D721Med (cell line): ENCODE data around the gene DISP3.

Source experiments
- DNase-seq: peaks from one replicate; pipeline ENCODE4 v3.0.0; 2011; ENCODE audit warnings: low spot score; ENCODE audit not compliant: insufficient read length
- FAIRE-seq: peaks from 2 replicates; lab custom pipeline; 2011; peaks lifted over from hg19 to GRCh38; lab: Jason Lieb, UNC
- TF ChIP-seq, protein P1 (sequence below): IDR thresholded peaks from 2 replicates; pipeline ENCODE4 v1.5.1; 2012; ENCODE audit warnings: mild to moderate bottlenecking, control low read depth; ENCODE audit not compliant: insufficient read depth; ENCODE audit errors: missing control alignments

Gene DISP3

DNA sequence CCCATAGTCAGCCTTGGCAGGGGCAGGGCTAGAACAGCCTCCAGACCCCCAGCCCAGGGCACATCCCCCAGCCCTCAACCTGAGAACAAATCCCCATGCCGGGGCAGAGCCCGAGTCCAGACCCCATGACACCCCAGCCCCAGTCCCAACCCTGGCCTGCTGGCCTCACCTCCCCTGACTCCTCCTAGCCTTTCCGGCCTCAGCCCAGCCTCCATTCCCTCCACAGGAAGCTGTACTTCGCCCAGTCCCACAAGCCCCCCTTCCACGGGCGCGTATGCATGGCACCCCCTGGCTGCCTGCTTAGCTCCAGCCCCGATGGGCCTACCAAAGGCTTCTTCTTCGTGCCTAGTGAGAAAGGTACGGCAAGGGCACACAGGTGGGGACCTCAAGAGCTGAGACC lies 50.4 kb downstream of the DISP3 start:
- FAIRE-seq, result no peak
- TF ChIP-seq, protein P1, sequence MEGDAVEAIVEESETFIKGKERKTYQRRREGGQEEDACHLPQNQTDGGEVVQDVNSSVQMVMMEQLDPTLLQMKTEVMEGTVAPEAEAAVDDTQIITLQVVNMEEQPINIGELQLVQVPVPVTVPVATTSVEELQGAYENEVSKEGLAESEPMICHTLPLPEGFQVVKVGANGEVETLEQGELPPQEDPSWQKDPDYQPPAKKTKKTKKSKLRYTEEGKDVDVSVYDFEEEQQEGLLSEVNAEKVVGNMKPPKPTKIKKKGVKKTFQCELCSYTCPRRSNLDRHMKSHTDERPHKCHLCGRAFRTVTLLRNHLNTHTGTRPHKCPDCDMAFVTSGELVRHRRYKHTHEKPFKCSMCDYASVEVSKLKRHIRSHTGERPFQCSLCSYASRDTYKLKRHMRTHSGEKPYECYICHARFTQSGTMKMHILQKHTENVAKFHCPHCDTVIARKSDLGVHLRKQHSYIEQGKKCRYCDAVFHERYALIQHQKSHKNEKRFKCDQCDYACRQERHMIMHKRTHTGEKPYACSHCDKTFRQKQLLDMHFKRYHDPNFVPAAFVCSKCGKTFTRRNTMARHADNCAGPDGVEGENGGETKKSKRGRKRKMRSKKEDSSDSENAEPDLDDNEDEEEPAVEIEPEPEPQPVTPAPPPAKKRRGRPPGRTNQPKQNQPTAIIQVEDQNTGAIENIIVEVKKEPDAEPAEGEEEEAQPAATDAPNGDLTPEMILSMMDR, result no peak
- DNase-seq, result no peak

DNA sequence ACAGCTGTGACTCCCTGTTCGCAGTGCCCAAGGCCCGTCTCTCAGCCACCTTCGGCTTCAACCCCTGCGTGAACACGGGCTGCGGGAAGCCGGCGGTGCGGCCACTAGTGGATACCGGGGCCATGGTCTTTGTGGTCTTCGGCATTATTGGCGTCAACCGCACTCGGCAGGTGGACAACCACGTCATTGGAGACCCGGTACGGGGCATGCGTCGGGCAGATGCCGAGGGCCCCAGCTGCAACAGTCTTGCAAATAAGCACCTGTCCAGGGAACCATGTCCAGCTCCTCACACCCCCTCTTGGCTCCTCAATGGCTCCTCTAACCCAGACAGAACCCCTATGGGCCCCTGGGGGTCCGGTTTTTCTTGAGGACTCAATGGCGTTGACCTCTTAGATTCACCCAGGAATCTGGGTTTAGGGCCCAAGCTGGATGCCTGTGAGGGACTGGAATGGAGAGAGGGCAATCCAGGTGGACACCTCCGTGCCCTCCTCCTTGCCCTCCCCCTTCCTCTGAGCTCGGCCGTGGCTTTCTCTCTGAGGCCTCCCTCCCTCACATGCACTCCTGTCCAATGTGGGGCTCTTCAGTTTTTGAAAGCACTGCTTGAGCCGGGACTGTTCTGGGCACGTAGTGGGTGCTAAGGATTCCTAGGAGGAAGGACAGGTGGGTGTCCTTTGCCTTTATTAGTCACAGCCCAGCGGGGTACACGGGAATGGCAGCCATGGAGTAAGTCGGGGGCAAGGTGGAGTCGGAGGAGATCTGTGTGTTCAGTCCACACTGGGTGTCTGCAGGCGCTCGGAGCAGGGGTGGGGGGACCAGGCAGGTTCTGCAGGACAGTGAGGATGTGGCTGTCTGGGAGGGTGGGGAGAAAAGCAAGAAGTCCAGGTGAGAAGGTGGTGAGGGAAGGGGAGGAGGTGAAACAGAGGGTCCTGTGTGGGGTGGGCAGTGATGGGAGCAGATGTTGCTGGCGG lies 51.1 kb downstream of the DISP3 start:
- TF ChIP-seq, protein P1, result no peak
- FAIRE-seq, result no peak
- no peak for DNase-seq

DNA sequence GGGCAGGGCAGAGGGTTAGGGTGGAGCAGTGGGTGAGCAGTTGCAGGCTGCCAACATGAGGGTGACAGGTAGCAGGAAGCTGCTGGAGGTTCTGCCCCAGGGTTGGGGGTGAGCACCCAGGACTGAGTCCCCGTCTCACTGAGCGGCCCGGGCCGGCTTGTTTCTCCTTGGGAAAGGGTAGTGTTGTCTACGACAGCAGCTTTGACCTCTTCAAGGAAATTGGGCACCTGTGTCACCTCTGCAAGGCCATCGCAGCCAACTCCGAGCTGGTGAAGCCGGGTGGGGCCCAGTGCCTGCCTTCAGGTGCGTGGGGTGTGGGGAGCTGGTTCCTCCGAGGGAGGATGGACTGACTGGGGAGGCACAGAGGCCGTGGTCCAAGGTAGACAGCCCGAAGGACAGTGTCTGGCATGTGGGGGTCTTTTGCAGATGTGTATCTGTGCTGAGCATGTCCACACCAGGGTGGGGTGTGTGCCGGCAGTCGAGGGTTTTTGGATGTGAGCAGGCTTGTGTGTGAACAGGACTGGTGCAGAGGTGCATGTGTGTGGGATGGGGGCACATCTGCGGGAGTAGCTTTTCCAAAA lies 51.9 kb downstream of the DISP3 start:
- no peak for FAIRE-seq
- TF ChIP-seq, protein P1, result no peak
- DNase-seq, result no peak

DNA sequence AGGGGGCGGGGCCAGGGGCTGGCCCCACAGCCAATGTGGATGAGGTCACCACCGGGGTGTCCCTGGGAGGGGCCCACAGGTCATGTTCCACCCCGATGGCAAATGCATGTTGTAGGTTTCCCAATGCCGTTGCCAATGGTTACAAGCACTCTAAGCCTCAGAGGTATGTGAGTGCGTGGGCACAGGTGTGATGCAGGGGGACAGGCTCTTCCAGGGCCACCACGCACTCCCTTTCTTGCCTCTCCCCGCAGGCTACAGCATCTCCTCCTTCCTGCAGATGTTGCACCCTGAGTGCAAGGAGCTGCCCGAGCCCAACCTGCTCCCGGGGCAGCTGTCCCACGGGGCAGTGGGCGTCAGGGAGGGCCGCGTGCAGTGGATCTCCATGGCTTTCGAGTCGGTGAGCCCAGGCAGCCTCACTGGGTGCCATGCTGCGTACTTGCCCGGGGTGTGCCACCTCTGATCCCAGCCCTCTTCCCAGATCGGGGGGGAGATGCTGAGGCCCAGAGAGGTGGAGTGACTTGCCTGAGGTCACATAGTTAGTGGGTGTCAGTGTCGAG lies 52.4 kb downstream of the DISP3 start:
- FAIRE-seq (no peak), DNase-seq (no peak)

DNA sequence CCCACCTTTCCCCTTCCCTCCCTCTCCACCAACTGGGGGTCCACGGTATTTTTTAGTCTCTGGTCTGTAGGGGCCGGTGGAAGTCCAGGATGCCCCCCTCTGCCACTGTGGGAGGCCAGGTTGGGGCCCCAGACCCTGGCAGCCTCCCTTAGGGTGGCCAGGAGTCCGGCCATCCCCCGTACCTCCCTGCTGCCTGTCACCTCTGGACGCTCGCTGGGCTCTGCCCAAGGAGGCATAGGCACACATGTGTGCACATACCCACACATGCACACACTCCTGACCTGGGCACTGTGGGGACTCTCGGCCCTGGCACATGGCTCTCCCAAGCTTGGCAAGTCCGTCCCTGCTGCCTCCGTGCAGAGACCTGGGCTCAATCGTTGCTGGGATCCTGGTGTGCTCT lies 53.0 kb downstream of the DISP3 start:
- DNase-seq (no peak), FAIRE-seq (no peak)
- TF ChIP-seq, protein P1, result no peak

More for the DNA sequence above, 52.4 kb downstream of the DISP3 start:
- TF ChIP-seq, protein P1, result no peak

DNA sequence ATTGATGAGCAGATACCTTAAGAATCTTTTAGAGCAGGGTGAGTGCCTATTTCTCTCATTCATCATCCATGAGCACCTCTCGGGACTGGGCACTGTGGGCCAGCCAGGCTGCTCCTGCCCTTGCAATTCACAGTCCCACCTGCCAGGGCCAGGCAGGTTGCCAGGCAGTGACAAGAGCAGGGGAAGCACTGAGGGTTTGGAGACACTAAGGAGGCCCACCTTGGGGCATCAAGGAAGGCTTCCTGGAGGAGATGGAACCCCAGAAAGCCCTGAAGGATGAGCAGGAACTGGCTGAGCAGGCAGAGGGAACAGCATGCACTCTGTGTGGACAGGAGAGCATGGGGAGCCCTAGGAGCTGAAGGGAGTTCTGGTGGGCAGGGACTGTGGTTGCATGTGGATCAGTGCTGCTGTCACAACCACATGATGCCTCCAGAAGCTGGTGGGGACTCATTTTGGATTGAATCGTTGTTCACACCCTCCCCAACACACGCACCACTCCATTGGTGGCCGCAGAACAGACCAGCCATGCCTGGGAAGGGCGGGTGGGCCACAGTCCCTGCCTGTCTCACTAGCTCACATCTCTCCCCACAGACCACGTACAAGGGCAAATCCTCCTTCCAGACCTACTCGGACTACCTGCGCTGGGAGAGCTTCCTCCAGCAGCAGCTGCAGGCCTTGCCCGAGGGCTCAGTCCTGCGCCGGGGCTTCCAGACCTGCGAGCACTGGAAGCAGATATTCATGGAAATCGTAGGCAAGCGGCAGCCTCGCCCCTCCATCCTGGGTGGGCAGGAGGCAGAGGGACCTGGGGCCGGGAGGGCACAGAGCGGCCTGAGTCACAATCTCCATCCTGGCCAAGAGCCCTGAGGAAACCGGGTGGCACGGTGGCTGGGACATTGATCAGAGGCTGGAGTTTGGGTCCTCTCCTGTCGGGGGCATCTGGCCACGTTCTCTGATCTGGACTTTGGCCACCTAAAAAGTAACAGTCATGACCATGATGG lies 55.1 kb downstream of the DISP3 start:
- TF ChIP-seq, protein P1, result no peak
- FAIRE-seq (no peak), DNase-seq (no peak)
